CD14-positive monocyte (primary cell): Measurements from ENCODE around the gene EPOP. TPM values are rescaled to one million over a fixed set of nuclear protein-coding genes. Genes with fewer than 3 reads are reported as not detected.
"Not testable (repeated sequence)": the region's sequence is repeated elsewhere in the genome, so short reads cannot be mapped to it uniquely, and the experiment has no call there.

Experiments used
- DNase-seq, 3 donors: peaks; one replicate each; pipeline ENCODE4 v3.0.0-alpha.2; 2011 to 2022
- H2AFZ ChIP-seq: 2 replicates; pipeline ENCODE4 v1.6.0; 2012; ENCODE audit warnings: mild to moderate bottlenecking, low read depth, low read length, inconsistent platforms; ENCODE audit not compliant: insufficient read depth, poor library complexity, severe bottlenecking
- H3K27ac ChIP-seq, 2 donors: 1 replicate in 1 of 2; 2 replicates in 1 of 2; pipeline ENCODE4 v1.5.1; 2012 to 2013; ENCODE audit warnings: low read length in 2 of 2, control low read depth in 1 of 2, inconsistent platforms in 1 of 2, low read depth in 1 of 2, mild to moderate bottlenecking in 1 of 2
- H3K27me3 ChIP-seq, 2 donors: one replicate each; pipeline versions ENCODE4 v1.6.0 to v1.6.1; 2011 to 2013; ENCODE audit warnings: low read length in 2 of 2; ENCODE audit not compliant: control insufficient read depth in 2 of 2, insufficient read depth in 2 of 2
- H3K36me3 ChIP-seq, 2 donors: replicated peaks in 1 of 2; 1 replicate in 1 of 2; 2 replicates in 1 of 2; pipeline versions ENCODE4 v1.5.1 to v1.6.1; 2012 to 2013; ENCODE audit warnings: low read length in 2 of 2, control low read depth in 1 of 2, inconsistent platforms in 1 of 2, mild to moderate bottlenecking in 1 of 2; ENCODE audit not compliant: insufficient read depth in 2 of 2, control insufficient read depth in 1 of 2
- H3K4me1 ChIP-seq, 2 donors: 1 replicate in 1 of 2; 2 replicates in 1 of 2; pipeline versions ENCODE4 v1.5.1 to v1.6.1; 2012 to 2013; ENCODE audit warnings: low read length in 2 of 2, control low read depth in 1 of 2, inconsistent platforms in 1 of 2, mild to moderate bottlenecking in 1 of 2, moderate library complexity in 1 of 2; ENCODE audit not compliant: insufficient read depth in 2 of 2, control insufficient read depth in 1 of 2
- H3K4me2 ChIP-seq: replicated peaks from 2 replicates; pipeline ENCODE3; 2012; ENCODE audit warnings: low read length, moderate library complexity, mild to moderate bottlenecking; ENCODE audit not compliant: poor library complexity, severe bottlenecking; ENCODE audit errors: extremely low read depth
- H3K4me3 ChIP-seq, 3 experiments: fragments of 200-600 bp in 1 of 3; sonication (generic) in 1 of 3; replicated peaks in 1 of 3; 1 replicate in 2 of 3; 2 replicates in 1 of 3; pipeline ENCODE4 v1.5.1; 2011 to 2013; ENCODE audit warnings: low read length in 3 of 3, mild to moderate bottlenecking in 3 of 3, control low read depth in 2 of 3, low read depth in 2 of 3, inconsistent platforms in 1 of 3, moderate library complexity in 1 of 3
- H3K79me2 ChIP-seq: 2 replicates; pipeline ENCODE4 v1.6.0; 2012; ENCODE audit warnings: mild to moderate bottlenecking, control low read depth, inconsistent platforms, low read length, moderate library complexity; ENCODE audit not compliant: insufficient read depth
- H3K9ac ChIP-seq: 2 replicates; pipeline ENCODE4 v1.6.0; 2017; ENCODE audit warnings: low read length, mild to moderate bottlenecking; ENCODE audit not compliant: insufficient read depth, poor library complexity, severe bottlenecking
- H3K9me3 ChIP-seq, 2 donors: replicated peaks in 1 of 2; 1 replicate in 1 of 2; 2 replicates in 1 of 2; pipeline versions ENCODE4 v1.5.1 to v1.6.1; 2012 to 2013; ENCODE audit warnings: low read length in 2 of 2, control low read depth in 1 of 2; ENCODE audit not compliant: control insufficient read depth in 1 of 2, insufficient read depth in 1 of 2
- H4K20me1 ChIP-seq: 2 replicates; pipeline ENCODE4 v1.6.0; 2012; ENCODE audit warnings: mild to moderate bottlenecking, low read length, control low read depth, moderate library complexity; ENCODE audit not compliant: insufficient read depth
- H3K27ac Mint-ChIP-seq, 7 donors: one replicate each; pipeline ENCODE4 v1.8.0; 2020; ENCODE audit warnings: mild to moderate bottlenecking in 7 of 7, mixed read lengths in 7 of 7, moderate library complexity in 6 of 7, inconsistent platforms in 2 of 7
- H3K27me3 Mint-ChIP-seq, 3 donors: one replicate each; pipeline ENCODE4 v1.8.0; 2021 to 2022; ENCODE audit warnings: low read depth in 3 of 3, mild to moderate bottlenecking in 3 of 3, mixed read lengths in 3 of 3, moderate library complexity in 3 of 3, inconsistent platforms in 1 of 3
- H3K36me3 Mint-ChIP-seq, 2 donors: one replicate each; pipeline ENCODE4 v1.8.0; 2020; ENCODE audit warnings: mixed read lengths in 2 of 2, inconsistent platforms in 1 of 2, mild to moderate bottlenecking in 1 of 2
- H3K4me1 Mint-ChIP-seq: one replicate; pipeline ENCODE4 v1.8.0; 2020; ENCODE audit warnings: mild to moderate bottlenecking, mixed read lengths
- H3K4me3 Mint-ChIP-seq, 2 donors: one replicate each; pipeline ENCODE4 v1.8.0; 2020; ENCODE audit warnings: mild to moderate bottlenecking in 2 of 2, mixed read lengths in 2 of 2, moderate library complexity in 1 of 2
- H3K9me3 Mint-ChIP-seq, 7 donors: one replicate each; pipeline ENCODE4 v1.8.0; 2020 to 2022; ENCODE audit warnings: mixed read lengths in 7 of 7, mild to moderate bottlenecking in 6 of 7, moderate library complexity in 6 of 7, inconsistent platforms in 2 of 7
- CTCF ChIP-seq: fragments of 200-600 bp; IDR thresholded peaks from one replicate; pipeline ENCODE4 v1.8.0; 2022; ENCODE audit warnings: antibody characterized with exemption, mild to moderate bottlenecking
- WGBS: methylation state at CpG from one replicate; pipeline ENCODE4 v1.1.5; 2013; ENCODE audit warnings: missing lambda C conversion rate; ENCODE audit not compliant: insufficient coverage; 5-methylcytosine and 5-hydroxymethylcytosine counted together
- intact Hi-C, 2 donors: fragments of 100-400 bp; cut with micrococcal nuclease; formaldehyde crosslinking; loops; one replicate each; pipeline versions ENCODE4 v1.15.0 to v1.15.1; 2023
- polyA plus RNA-seq, 3 donors: library from polyadenylated mRNA; depleted of rRNA in 1 of 3; unstranded in 2 of 3; stranded (reverse) in 1 of 3; fragments of 300-500 nt in 2 of 3; fragments of >200 nt in 1 of 3; fragmentation: Illumina TruSeq in 2 of 3; gene quantifications; 1 replicate in 2 of 3; 2 replicates in 1 of 3; pipeline ENCODE4 v1.2.3, GENCODE V29; 2012 to 2021

The EPOP gene
- polyA plus RNA-seq, 3 donors, result 0.63 TPM; not detected in 2

GRCh38 chr17:38653230-38653629, 21.5 kb downstream of the EPOP start:
- Histone ChIP-seq H3K79me2 (no peaks in the 10 kb centered on the region), H3K4me2 (no peak overlapping the region), H3K27me3 (peaks cover 6 to 21% of the 10 kb centered on the region in 2 donors), H2AFZ (no peak overlapping the region), H4K20me1 (no peaks in the 10 kb centered on the region), H3K27ac (no peak overlapping the region), H3K9ac (no peak overlapping the region), H3K4me1 (no peaks in the 10 kb centered on the region), H3K4me3 (no peak overlapping the region), H3K9me3 (no peaks in the 10 kb centered on the region), H3K36me3 (no peaks in the 10 kb centered on the region)
- intact Hi-C loops, result no loop called here
- no peak overlapping the region for H3K27ac Mint-ChIP-seq
- peaks cover 39 to 64% (median 41%) of the 10 kb centered on the region in 3 donors for H3K27me3 Mint-ChIP-seq
- H3K4me3 Mint-ChIP-seq, result no peak overlapping the region
- no peak for TF ChIP-seq CTCF
- peaks cover 2% of the 10 kb centered on the region for H3K4me1 Mint-ChIP-seq
- no CpG with 5 or more reads among the region's 1 CpG for WGBS
- DNase-seq, result no peak
- peaks cover 0 to 2% (median 0%) of the 10 kb centered on the region in 7 donors for H3K9me3 Mint-ChIP-seq
- no peaks in the 10 kb centered on the region for H3K36me3 Mint-ChIP-seq

GRCh38 chr17:38650653-38651173, 24.0 kb downstream of the EPOP start:
- H3K36me3 Mint-ChIP-seq, H3K36me3 ChIP-seq, H3K9me3 ChIP-seq, H3K9ac ChIP-seq, H3K4me1 ChIP-seq, intact Hi-C loops, H2AFZ ChIP-seq, H3K4me3 ChIP-seq, H3K9me3 Mint-ChIP-seq, H3K79me2 ChIP-seq, DNase-seq, H3K4me3 Mint-ChIP-seq, H3K27ac ChIP-seq, H3K4me1 Mint-ChIP-seq, H4K20me1 ChIP-seq, H3K4me2 ChIP-seq: not testable (repeated sequence)
- WGBS, result 53% methylated on average over 2 of the region's 11 CpGs
- H3K27me3 ChIP-seq, result peaks cover 6 to 27% of the 10 kb centered on the region in 2 donors
- Mint-ChIP-seq H3K27ac (peak overlapping the region in 2 of 7 donors; percentile 16 to 41), H3K27me3 (peaks cover 31 to 57% (median 39%) of the 10 kb centered on the region in 3 donors)
